GM19395 (cell line): ENCODE data around the gene BMP8B.
A peak's percentile ranks its signal among the peaks of the same experiment; 100 is the strongest.
"Not testable (repeated sequence)": the region's sequence is repeated elsewhere in the genome, so short reads cannot be mapped to it uniquely, and the experiment has no call there.

Source experiments
- ATAC-seq: cut with Tn5 transposase; IDR thresholded peaks from one replicate; pipeline ENCODE4 v1.9.1; 2021; ENCODE audit warnings: mild to moderate bottlenecking, moderate library complexity; ENCODE audit not compliant: unreplicated experiment

The BMP8B gene

GRCh38 chr1:39779137-39779536, 9.5 kb downstream of the BMP8B start:
- ATAC-seq = no peak

GRCh38 chr1:39778463-39779099, 10.1 kb downstream of the BMP8B start:
- not testable (repeated sequence) for ATAC-seq

- not testable (repeated sequence) for ATAC-seq
Observed at GRCh38 chr1:39777896-39778295, 10.8 kb downstream of the BMP8B start.

GRCh38 chr1:39777306-39777705, 11.4 kb downstream of the BMP8B start:
- no peak for ATAC-seq

GRCh38 chr1:39776886-39777285, 11.8 kb downstream of the BMP8B start:
- no peak for ATAC-seq

GRCh38 chr1:39776400-39776713, 12.3 kb downstream of the BMP8B start:
- ATAC-seq = peak; percentile 54

GRCh38 chr1:39775676-39776399, 12.8 kb downstream of the BMP8B start:
- peak; percentile 51 for ATAC-seq

- ATAC-seq = not testable (repeated sequence)
Observed at GRCh38 chr1:39775141-39775540, 13.5 kb downstream of the BMP8B start.

GRCh38 chr1:39773369-39773979, 15.2 kb downstream of the BMP8B start:
- not testable (repeated sequence) for ATAC-seq

- ATAC-seq = not testable (repeated sequence)
Observed at GRCh38 chr1:39771022-39771532, 17.6 kb downstream of the BMP8B start, which contains the start of gene OXCT2. TSS of gene OXCT2 (minus strand) at chr1:39771348. CDS start at chr1:39771255, 93 bp downstream.

GRCh38 chr1:39770100-39771021, 18.3 kb downstream of the BMP8B start:
- ATAC-seq = not testable (repeated sequence)

- not testable (repeated sequence) for ATAC-seq
Observed at GRCh38 chr1:39769502-39769901, 19.2 kb downstream of the BMP8B start.

- not testable (repeated sequence) for ATAC-seq
Observed at GRCh38 chr1:39766466-39766865, 22.2 kb downstream of the BMP8B start.

- not testable (repeated sequence) for ATAC-seq
Observed at GRCh38 chr1:39764512-39764911, 24.2 kb downstream of the BMP8B start.

GRCh38 chr1:39763619-39764374, 24.9 kb downstream of the BMP8B start:
- not testable (repeated sequence) for ATAC-seq

GRCh38 chr1:39762550-39763540, 25.8 kb downstream of the BMP8B start:
- ATAC-seq = no peak

- no peak for ATAC-seq
Observed at GRCh38 chr1:39761557-39762260, 27.0 kb downstream of the BMP8B start.

- ATAC-seq = no peak
Observed at GRCh38 chr1:39761016-39761415, 27.6 kb downstream of the BMP8B start.
